Amniotic epithelial cell (primary cell): ENCODE measurements around the gene AGAP1.

Experiments used
- DNase-seq: peaks from one replicate; pipeline ENCODE4 v3.0.0-alpha.2; 2010; ENCODE audit warnings: low read depth

AGAP1 gene

DNA sequence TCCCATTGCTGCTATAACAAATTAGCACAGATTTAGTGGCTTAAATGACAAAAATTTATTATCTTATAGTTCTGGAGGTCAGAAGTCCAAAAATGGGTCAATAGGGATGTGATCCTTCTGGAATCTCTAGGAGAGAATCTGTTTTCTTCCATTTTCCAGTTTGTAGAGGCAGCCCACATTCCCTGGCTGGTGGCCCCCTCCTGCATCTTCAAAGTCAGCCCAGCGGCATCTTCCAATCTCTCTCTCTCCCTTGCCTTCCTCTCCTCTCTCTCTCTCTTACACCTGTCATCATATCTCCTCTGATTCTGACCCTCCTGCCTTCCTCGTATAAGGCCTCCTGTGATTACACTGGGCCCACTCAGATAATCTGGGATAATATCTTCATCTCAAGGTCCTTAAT is 3.9 kb upstream of the AGAP1 start:
- DNase-seq, result no peak

DNA sequence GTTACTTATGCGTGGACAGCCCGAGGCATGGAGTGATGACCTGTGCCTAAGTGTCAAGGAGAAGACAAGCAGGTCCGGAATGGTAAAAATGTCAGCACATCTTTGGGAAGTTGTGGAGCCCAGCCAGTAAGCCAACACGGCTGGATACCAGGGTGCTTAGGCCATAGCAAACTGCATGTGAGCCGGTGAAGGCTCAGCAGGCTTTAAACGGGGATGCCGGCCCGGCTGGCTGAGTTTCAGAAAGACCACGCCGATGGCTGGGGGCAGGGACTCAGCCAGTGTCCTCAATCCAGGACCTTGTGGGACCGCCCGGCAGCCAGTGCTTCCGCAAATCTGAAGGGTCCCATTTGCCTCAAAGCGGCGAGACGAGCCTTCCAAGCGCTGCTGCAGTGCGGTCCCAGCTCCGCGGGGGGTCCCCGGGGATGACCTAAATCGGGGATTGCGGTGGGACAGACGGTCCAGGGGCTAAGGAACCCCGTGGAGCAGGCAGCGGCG is 946 bp upstream of the AGAP1 start:
- DNase-seq, result no peak

DNA sequence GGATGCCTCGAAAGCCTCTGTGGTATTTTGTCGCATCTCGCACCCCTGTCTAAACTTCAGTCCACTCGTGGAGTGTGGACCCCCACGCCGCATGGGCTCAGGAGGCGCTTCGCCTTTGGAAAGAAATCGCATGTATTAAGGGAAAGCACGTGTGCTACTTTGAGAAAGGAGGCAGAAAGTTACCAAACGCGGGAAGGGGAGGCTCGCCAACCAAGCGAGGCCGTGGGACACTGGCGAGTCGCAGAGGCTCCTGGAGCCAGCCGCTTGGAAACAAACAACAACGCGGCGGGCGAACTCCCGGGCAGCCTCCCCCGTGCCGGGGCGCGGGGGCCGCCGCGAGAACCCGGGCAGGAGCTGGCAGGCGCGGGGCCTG is 455 bp upstream of the AGAP1 start:
- DNase-seq, result peak; percentile 47

DNA sequence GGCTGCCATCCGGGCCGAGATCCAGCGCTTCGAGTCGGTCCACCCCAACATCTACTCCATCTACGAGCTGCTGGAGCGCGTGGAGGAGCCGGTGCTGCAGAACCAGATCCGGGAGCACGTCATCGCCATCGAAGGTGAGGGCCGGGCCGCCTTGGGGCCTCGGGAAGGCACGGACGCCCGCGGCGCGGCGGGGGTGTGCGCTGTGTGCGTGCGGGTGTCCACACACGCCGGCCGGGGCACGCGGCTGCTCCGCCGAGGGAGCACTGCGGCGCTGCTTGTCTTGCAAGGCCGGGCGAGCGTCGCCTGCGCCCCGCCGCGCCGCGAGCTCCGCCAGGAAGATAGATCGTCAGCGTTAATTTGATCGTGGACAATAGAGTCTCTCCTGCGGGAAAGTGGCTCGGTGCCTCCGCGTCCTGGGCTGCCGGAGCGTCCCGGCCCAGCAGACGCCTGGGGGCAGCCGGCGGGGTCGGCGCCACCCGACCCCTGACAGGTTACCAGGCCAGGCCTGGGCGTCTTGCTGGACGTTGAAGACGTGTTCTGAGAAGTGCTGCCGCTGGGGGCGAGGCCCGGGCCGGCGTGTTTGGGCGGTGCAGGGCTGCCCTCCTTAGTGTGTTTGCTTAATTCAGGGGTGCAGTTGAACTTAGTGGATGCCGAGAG is 1.0 kb downstream of the AGAP1 start:
- DNase-seq, result peak; percentile 44

DNA sequence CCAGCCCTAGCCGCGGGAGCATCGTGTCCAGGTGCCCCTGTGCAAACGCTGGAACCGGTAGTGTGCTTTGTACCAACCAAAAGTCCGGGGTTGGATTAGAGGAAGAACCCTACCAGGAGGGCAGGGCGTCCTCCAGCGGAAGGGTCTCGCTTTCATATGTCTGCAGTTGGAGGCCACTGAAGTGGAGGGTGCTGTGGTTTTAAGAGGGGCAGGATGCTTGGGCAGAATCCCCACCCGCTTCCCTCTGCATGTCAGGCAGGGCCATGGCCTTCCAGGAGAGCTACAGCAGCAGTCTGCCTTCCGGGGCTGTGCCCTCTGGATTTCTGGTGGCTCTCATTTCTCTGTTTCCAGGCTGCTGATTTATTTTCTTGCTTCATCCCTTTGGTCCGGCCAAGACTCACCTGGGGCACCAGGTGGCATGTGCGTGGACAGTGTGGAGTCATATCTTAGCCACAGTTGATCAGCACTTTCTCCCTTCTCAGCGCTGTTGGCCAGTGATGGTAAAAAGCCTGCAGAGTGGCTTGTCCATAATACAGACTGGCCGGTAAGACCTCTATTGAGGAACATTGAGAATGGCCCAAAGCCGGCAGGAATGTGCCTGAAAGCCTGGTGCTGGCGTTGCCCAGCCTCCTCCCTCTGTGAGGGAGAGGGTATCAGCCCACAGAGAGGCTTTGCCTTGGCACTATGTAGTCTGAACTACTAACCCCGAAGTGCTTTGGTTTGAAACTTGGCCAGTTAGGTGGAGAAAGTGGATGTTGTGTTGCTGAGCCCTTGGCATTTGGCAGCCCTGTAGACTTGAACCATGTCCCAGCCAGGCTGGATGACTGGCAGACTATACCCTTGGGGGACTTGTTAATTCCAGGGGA is 1.8 kb downstream of the AGAP1 start:
- no peak for DNase-seq

DNA sequence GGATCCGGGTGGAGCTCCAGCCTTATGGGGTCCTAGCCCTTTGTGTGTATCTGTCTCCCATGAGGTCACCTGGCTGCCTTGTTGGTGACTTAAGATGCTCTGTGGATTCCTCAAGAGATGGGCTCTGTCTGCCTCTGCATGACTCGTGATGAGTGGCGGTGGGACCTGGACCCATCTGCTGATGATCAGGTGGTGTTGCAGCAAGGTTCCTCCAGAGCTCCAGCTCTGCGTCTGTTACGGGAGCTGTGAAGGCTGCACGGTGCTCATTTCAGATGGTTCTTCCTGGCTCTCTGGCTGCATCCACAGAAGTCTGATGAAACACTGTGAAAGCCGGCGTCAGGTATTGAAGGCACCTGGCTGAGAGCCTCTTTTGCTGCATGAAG is 2.4 kb downstream of the AGAP1 start:
- no peak for DNase-seq

DNA sequence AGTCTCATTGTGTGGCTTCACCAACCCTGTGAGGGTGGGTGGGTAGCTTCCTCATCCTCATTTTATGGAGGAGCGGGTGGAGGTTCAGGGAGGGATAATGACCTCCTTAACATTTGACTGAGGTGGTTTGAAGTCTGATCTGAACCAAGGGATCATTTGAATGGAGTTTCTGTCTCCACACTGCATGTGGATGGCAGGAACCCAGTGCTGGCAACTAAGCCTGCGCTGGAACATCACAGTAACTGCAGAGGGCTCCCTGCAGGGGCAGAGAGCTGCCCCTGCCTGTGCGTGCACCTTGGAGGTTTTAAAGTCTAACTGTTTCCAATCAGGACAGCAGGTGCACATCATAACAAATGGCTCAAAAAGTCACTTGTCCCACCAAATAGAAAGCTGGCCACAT is 3.3 kb downstream of the AGAP1 start:
- DNase-seq, result no peak

DNA sequence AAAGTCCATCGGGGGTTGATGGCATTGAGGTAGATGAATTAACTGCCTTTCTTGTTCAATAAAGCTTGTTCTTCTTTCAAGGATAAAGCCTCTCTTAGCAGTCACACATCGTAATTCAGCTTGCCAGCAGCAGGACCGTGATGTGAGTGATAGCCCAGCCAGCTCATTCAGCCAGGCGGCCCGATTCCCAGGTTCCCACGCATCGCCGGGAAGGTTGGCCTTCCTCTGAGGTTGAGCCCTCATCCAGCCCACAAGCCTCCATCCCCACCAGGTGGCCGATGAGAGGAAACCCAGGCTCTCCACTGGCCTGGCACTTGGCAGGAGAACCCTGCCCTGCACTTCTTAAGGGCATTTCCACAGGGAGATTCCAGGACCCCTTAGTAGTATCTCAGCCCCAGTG is 4.7 kb downstream of the AGAP1 start:
- no peak for DNase-seq

DNA sequence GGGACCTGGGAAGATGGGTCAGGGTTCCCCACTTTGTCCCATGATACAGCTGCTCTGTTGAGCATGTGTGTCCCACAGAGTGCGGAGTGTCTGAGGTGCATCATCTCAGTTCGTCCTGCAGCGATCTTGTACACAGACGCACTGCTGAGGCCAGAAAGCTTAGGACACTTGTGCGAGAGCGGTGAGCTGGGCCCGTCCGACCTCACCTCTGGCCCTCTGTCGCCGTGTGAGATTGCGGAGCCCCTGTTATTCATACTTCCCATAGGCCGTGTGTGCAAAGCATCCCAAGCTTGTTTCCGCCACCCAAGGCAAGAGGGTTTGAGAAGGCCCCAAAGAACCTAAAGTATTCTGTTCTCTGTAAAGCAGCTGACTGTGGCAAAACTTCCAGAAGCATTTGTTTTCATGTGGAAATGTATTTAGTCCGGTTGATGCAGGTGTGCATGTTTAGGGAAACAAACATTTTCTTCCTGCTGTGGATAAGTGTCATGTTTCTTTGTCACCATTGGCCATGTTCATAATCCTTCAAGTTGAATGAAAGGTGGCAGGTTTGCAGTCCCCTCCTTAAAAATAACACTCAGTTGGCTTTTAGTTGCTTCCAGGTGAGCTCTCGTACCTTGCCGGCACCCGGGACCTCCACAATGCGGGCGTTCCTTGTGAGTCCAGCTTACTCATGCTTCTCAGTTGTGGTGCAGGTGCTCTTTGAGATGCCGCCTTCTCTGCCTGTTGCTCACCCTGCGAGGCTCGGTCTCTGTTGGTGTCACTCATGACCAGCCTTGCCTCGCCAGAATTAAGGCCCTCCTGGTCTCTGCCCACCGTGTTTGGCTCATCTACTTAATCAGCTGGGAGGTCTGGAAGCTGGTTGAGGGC is 5.3 kb downstream of the AGAP1 start:
- no peak for DNase-seq

DNA sequence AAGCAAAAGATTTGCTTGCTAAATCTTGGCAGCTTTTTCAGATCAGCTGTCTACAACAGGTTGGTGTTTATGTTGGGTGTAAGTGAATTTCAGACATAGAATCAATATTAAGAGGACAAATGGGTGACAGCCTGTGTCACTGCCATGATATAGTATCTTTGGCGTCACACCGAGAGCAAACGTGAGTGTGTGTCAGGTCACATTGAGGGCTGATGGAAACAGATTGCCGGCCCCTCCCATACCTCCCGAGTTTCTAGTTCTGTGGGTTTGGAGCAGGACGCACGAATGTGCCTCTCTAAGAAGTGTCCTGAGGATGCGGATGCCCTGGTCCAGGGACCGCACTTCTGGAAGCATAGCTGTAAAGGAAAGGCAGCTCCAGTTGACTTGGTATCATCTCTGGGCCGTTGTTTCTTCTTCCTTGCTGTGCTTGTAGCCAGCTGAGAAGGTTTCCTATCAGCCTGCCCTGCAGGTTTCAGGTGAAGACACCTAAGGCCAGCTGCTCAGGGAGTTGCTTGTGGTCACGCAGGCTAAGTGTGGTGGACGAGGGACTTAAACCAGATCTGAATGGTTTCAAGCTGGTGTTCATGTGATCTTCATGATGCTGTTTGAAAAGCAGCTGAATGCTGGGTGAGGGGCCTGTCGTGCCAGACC is 6.4 kb downstream of the AGAP1 start:
- no peak for DNase-seq

DNA sequence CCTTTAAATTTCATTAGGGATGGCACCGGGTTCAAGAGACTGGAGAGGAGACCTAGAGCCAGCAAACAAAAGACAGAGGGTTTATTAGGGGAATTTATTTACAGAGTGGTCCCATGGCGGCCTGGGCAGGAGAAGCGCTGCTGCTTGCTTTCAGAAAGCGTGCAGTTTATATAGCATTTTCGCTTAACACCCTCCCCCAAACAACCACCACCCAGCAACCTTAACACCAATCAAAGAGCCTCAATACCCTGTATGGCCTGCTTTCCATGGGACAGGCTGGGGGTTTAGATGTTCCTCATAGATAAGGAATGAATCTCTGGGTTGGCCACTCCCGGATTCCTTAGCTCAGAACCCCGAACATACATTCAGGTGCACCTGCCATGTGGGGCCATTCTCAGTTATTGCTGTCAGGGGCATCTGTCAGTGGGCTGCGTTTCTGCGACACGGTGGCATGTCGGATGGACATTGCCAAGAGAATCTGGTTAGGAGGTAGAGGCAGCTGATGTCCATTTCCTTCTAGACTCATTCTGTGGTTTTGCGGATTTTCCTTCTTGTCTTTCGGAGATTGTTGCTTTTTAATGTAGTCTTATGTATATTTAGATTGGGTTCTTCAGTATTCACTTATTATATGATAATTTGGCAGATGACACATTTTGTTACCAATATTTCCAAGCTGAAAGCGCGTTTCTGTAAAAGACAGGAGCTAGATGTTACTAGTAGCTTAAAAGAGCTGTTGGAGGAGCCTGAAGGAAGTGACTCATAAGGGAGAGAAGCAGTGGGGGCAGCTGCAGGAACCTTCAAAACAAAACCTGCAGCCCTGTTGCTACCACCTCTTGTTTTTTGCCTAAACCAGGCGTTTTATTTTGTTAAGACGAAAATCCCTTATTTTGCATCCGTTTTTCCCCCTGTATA is 7.2 kb downstream of the AGAP1 start:
- peak; percentile 54 for DNase-seq

DNA sequence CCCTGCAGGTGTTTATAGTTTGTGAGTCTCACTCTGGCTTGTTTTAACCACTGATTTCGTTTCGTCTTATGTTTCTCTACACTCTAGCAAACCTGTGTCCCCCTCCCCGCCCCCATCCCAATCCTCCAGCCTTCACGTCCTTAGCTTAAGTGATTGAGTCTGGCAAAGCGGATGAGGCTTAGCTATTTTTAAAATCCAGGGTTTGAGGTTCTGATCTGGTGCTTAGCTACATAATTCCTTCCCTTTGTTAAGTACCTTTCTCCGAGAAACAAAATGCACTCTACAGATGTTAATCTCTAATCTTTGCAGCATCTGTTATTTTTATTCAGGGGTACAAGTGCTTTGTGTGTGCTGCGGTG is 7.8 kb downstream of the AGAP1 start:
- DNase-seq, result no peak

DNA sequence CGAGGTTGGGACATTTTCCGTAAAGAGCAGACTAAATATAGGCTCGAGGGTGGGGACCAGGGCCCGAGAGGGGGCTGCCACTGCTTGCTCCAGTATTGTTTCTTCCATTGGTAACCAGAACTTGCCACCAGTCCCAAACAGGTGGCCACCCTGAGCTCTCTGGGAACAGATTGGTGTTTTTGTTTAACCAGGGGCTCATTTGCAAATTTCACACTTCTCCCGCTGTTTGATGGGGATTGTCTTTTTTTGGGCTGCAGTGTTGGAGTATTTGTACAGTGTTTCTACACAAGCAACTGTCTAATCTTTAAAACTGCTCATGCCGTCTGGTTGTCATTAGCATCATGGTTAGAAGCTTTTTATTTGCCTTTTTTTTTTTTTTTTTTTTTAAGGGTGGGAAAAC is 8.5 kb downstream of the AGAP1 start:
- no peak for DNase-seq

DNA sequence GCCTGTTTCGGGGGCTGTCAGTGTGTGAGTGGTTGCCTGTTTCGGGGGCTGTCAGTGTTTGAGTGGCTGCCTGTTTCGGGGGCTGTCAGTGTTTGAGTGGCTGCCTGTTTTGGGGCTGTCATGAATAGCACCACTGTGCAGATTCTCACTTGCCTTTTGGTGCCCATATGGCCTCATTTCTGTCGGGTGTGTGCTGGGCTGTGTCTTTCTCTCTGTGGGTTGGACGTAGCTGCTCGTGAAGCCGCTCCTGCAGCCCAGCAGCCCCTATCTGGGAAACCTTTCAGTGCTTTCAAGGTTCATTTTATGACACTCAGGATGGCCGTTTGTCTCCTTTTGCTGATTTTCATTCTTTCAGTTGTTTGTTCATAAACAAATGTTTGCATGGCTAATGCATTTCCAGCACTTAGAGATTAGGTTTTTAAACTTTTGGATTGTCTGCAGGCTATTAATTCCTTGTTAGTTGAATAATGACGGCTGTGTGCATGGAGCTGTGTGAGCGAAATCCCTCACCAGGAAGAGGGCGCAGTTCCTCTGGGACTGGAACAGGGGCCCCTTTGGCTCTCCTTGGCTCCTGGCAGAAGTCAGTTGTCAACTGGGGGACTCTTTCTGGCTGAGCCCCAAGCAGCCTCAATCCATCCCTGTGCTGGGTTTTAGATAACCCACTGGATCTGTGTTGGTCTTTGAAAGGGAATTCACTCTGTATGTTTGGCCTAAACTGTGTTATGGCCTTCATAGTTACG is 10.8 kb downstream of the AGAP1 start:
- DNase-seq, result no peak

DNA sequence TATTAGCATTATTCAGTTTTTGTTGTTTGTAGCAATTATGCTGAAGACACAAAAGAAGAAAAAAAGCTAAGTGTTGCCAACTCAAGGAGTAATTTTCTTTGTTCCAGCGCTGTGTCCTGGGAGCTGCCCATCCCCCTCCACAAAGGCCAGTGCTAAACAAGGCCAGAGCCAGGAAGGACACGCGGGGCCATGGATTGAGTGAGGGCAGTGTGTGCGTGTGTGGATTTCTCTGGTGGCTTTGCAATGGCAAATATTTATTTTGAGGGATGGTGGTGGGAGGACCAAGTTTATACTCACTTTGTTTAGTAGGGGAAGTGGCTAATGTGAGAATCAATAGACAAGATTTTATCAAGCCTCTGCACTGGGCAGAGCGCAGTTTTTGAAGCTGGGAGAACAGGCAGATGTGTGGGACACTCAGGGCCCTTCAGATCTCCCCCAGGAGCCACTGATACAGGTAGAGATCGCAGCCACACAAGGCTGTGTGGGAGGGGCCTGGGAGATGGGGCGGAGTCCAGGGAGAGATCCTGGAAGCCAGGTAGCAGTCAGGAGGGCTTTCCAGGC is 11.4 kb downstream of the AGAP1 start:
- no peak for DNase-seq

DNA sequence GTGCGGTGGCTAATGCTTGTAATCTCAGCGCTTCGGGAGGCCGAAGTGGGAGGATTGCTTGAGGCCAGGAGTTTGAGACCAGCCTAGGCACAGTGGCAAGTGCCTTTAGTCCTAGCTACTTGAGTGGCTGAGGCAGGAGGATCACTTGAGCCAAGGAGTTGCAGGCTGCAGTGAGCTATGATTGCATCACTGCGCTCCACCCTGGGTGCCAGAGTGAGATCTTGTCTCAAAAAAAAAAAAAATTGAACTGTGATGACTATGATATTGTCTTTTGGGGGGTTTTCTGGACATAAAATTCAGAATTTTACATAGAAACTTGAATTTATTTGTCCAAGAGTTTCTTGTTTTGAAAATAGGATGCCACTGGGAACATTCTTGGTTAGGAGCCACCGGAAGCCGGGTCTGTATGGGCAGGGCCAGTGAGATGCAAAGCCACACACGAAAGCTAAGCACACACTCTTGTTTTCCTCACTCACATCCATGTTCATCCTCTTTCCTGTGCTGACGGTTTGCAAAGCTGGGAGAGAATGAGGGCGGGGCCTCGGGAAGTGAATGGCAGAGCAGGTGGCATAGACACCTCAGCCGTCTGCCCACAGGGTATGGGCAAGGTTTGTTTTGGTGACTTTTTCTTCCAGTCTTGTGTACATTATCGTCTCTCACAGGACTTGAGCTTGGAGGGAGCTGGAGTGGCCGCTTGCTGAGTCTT is 12.6 kb downstream of the AGAP1 start:
- DNase-seq, result no peak

DNA sequence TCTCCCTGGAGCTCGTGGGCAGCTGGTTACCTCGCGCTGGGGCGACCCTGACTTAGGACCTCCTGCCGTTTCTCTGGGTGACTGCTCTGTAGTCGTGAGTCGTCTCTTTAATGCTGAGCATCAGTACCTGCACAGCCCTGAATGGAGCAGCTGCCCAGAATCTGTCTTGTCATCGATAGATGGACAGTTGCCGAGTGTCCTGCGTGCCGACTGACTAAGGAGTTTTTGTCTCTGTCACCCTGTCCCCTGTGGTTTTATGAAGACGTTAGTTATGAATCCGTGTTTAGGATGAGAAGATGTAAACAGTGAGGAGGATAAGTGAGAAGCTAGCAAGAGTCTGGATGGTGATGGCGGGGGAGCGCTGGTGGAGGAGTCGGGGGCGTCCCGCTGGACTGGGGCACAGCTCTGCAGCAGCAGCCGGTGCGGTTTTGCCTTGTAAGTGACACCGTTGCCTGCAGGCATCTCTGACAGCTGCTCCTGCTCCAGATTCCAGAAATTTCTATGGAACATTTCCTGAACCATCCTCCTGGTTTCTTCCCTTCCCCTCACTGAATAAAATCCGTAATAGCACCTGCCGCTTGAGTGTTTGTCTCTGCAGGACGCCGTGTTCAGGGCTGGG is 13.3 kb downstream of the AGAP1 start:
- no peak for DNase-seq

DNA sequence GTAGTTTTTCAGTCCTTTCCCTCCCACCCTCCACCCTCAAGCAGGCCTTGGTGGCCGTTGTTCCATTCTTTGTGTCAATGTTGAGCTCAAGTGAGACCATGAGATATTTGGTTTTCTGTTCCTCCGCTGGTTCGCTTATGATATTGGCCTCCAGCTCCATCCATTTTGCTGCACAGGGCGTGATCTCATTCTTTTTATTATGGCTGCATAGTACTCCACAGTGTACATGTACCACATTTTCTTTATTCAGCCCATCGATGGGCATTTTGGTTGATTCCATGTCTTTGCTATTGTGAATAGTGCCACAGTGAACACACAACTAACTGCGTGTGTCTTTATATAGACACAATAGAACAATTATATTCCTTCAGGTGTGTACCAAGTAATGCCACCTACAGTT is 14.1 kb downstream of the AGAP1 start:
- DNase-seq, result no peak
